Activated CD8-positive, alpha-beta memory T cell treated with anti-CD3 and anti-CD28 coated beads, Interleukin-2, amount 50 U/mL, for 1 hour (primary cell): ENCODE data around the gene R3HDM4.
A peak's percentile ranks its signal among the peaks of the same experiment; 100 is the strongest.
"Not testable (repeated sequence)": the region's sequence is repeated elsewhere in the genome, so short reads cannot be mapped to it uniquely, and the experiment has no call there.

Experiments
- DNase-seq: peaks from one replicate; pipeline ENCODE4 v3.0.0-alpha.2; 2020; ENCODE audit errors: extremely low read depth

R3HDM4 gene

DNA sequence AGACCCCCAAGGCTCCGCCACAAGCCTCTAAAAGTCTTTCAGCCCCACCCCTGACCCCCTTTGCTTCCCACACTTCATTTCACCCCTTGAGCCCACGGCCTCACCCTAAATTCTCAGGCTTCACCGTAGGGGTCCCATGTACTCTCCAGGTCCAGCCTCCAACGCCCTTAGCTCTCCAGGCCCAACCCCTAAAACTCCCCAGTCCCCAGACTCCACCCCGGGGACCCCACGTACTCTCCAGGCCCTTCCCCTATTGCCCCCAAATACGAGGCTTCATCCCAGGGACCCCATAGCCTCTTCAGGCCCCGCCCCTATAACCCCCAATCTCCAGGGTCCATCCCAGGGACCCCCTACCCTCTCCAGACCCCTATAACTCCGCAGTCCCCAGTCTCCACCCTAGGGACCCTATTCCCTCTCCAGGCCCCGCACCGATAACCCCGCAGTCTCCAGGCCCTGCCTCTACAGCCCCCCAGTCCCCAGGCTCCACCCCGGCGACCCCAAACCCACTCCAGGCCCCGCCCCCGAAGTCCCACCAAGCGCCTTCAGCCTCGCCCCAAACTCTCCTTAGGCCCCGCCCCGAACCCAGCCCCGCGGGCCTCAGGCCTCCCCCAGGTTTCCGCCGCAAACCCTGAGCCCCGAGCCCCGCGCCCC is 20.7 kb downstream of the R3HDM4 start:
- no peak for DNase-seq

GRCh38 chr19:891421-892200 is 21.4 kb downstream of the R3HDM4 start:
- DNase-seq: not testable (repeated sequence)

DNA sequence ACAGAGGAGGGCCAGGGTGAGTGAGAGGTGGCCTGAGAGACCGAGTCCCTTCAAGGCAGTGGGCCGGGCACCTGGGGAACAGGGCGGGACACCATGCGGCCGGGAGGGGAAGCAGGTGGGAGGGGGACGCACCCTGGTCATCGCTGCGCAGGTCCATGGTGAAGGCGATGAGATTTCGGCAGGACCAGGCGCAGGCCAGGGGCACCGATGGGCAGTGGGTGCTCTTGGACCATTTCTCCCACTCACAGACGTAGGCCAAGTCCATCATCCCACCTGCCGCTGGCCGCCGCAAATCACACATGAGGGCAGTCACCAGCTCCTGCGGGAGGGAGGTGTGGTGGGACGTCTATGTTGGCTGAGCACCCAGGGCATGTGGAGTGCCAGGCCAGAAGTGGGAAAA is 22.2 kb downstream of the R3HDM4 start:
- no peak for DNase-seq

- DNase-seq: no peak
These were observed 23.2 kb downstream of the R3HDM4 start for GRCh38 chr19:889662-890295.

DNA sequence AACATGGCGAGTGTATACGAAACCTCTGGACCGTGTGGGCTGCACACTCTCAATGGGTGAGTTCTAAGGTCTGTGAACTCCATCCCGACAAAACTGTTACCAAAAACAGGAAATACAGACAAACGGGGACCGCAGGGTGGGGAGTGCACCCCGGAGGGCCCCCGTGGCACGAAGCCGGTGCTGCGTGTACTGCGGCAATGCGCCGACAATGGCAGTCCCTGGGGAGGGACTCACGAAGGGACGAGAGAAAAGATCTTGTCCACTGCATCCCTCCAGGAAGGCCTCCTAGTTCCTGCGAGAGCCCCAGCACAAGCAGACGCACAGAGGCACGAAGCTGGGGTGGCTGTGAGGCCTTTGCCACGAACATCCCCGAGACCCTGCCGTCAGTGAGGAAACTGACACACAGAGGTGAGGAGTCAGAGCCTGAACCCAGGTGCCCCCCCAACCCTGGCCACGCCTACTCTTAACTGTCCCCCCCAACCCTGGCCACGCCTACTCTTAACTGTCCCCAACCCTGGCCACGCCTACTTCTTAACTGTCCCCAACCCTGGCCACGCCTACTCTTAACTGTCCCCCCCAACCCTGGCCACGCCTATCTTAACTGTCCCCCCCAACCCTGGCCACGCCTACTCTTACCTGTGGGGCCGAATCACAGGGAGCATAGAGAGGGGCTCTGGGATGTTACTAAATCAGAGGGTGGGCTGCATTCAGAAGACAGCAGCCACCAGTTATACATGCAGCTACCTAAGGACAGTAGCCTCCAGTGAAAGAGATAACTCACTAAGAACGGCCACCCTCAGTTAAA is 24.2 kb downstream of the R3HDM4 start:
- DNase-seq: peak; percentile 22

DNA sequence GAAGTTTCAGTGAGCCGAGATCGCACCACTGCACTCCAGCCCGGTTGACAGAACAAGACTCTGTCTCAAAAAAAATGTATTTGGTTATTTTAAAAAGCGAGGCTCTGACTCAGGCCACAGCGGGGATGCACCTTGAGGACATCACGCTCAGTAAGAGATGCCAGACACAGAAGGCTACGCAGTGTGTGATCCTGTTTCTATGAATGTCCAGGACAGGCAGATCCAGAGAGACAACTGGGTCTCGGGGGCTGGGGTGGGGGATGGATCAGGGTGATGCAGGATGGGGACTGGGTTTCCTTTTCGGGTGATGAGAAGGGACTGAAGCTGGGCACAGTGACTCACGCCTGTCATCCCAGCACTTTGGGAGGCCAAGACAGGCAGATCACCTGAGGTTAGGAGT is 25.4 kb downstream of the R3HDM4 start:
- no peak for DNase-seq

DNA sequence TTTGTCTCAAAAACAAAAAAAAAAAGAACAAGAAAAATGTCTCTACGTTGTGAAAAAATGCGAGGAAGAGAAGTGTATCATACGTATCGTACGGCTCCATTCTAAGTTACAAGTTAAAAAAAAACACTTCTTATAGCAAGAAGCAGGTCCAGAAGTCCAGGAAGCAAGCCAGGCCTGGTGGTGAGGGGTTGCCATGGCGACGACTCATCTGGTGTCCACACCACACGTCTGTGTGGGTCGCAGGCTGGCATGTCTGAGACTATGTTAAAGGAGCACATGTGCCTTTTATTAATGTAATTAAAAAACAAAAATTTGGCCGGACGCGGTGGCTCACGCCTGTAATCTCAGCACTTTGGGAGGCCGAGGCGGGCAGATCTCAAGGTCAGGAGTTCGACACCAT is 25.9 kb downstream of the R3HDM4 start:
- DNase-seq: no peak

- no peak for DNase-seq
These were observed 27.3 kb downstream of the R3HDM4 start for GRCh38 chr19:885536-886224.

- DNase-seq: no peak
These were observed 28.4 kb downstream of the R3HDM4 start for GRCh38 chr19:884420-885211.

- DNase-seq: no peak
These were observed 29.3 kb downstream of the R3HDM4 start for GRCh38 chr19:883661-884211.

DNA sequence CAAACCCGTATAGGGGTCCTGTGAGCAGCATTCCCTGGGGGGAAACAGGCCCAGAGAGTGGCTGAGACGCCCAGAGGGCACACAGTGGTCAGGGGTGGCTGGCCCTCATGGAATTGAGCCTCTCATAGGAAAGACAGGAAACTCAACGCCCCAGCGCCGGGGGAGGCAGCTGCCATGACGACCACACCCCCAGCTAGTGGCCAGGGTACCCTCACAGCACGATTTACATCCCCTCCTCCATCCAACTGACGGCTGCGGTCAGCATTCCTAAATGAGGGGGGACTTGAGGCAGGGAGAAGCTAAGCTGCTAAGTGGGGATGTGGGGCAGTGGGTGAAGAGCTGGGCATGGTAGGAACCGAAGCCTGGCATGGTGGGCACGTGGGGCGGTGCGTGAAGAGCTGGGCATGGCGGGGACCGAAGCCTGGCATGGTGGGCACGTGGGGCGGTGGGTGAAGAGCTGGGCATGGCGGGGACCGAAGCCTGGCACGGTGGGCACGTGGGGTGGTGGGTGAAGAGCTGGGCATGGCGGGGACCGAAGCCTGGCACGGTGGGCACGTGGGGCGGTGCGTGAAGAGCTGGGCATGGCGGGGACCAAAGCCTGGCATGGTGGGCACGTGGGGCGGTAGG is 30.0 kb downstream of the R3HDM4 start:
- no peak for DNase-seq

DNA sequence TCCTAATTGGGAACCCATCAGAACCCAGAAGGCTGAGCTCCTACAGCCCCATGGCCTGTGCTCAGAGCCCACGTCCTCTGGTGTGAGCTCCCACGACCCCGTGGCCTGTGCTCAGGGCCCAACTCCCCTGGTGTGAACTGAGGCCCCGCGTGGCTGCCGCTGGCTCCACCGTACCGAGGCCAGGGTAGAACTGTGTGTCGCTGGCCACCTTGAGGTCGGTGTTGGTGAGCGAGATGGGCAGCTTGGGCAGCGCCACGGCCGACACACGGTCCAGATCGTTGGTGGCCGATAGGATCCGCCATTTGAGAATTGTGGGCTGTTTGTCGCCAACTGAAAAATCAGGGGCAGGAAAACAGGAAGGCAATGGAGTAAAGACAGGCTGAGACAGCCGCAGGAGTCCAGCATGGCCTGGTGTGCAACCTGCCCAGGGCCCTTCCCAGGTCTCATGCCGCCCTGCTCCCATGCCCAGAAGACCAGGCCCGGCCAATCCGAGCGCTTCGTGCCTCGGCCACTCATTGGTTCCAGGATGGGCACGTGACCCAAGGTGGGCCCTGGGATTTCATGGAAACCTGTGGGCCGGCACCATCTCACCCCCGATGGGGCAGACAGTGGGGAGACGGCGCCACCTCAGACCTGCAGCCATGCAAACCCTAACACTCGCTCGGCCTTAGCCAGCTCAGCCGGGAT is 31.5 kb downstream of the R3HDM4 start:
- no peak for DNase-seq

- no peak for DNase-seq
These were observed 33.1 kb downstream of the R3HDM4 start for GRCh38 chr19:879711-880438.

DNA sequence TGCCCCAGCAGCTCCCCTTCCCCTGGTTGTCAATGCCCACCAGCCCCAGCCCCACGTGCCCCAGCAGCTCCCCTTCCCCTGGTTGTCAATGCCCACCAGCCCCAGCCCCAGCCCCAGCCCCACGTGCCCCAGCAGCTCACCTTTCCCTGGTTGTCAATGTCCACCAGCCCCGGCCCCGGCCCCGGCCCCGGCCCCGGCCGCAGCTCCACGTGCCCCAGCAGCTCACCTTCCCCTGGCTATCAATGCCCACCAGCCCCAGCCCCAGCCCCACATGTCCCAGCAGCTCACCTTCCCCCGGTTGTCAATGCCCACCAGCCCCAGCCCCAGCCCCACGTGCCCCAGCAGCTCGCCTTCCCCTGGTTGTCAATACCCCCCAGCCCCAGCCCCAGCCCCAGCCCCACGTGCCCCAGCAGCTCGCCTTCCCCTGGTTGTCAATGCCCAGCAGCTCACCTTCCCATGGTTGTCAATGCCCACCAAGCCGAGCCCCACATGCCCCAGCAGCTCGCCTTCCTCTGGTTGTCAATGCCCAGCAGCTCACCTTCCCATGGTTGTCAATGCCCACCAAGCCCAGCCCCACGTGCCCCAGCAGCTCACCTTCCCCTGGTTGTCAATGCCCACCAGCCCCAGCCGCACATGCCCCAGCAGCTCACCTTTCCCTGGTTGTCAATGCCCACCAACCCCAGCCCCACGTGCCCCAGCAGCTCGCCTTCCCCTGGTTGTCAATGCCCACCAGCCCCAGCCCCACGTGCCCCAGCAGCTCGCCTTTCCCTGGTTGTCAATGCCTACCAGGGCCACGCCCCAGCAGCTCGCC is 34.1 kb downstream of the R3HDM4 start:
- not testable (repeated sequence) for DNase-seq

- not testable (repeated sequence) for DNase-seq
These were observed 34.9 kb downstream of the R3HDM4 start for GRCh38 chr19:877992-878660.

DNA sequence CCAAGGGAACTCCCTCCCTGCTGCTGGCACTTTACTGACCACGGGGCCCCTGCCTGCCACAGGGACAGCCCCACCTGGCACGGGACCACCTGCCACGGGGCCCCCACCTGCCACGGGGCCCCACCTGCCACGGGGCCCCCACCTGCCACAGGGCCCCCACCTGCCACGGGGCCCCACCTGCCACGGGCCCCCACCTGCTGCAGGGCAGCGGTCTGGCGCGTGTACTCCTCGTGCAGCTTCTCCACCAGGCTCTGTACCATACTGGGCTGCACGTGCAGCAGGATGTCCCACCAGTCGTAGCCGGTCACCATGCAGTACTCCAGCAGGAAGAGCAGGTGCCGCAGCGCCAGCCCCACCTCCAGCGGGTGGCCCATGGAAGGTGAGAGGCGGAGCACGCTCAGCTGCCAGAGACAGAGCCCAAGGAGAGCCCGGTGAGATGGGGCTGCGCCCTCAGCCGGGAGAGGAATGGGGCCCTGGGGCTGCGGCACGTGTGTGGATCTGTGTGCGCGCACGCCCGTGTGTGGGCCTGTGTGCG is 36.2 kb downstream of the R3HDM4 start:
- DNase-seq: no peak

GRCh38 chr19:876089-876488 is 36.9 kb downstream of the R3HDM4 start:
- DNase-seq: no peak
